Measurements from ENCODE around the gene SLC35D2. TPM values are rescaled to one million over a fixed set of nuclear protein-coding genes. Genes with fewer than 3 reads are reported as not detected.

Gene SLC35D2
- total RNA-seq, 3 donors from 2014 or later (not counting 1 experiment from before 2014, with no cell fraction given), result 13.4 to 18.9 (median 17.3) TPM

- Histone ChIP-seq H3K27ac (ENCODE audit: low read length) (peak within 1 kb of the TSS; percentile 91), H3K4me1 (ENCODE audit: control insufficient read depth, insufficient read depth, low read length) (peaks cover 35% of the 10 kb centered on the region), H3K27me3 (ENCODE audit: control insufficient read depth, insufficient read depth, low read length) (no peaks in the 10 kb centered on the region), H3K9me3 (ENCODE audit: control insufficient read depth, insufficient read depth, low read length) (no peaks in the 10 kb centered on the region), H3K4me3 (ENCODE audit: low read length) (peak within 1 kb of the TSS; percentile 86), H3K36me3 (ENCODE audit: control insufficient read depth, insufficient read depth, low read length) (no peaks in the 10 kb centered on the region)
- intact Hi-C loops (cut with micrococcal nuclease), result loop anchor here (1.0 to 10.0 kb wide), 4 partner anchors 31 to 914 kb away; partner anchors contain the start of gene SLC35D2
- ATAC-seq (peak; percentile 72 to 88 (median 80)), DNase-seq (peak; percentile 88 to 91)
- Mint-ChIP-seq H3K4me1 (peaks cover 27 to 32% of the 10 kb centered on the region in 2 donors), H3K27ac (peak within 1 kb of the TSS; percentile 92 to 97), H3K4me3 (peak within 1 kb of the TSS; percentile 90), H3K27me3 (ENCODE audit: low read depth in 2 of 2) (no peaks in the 10 kb centered on the region), H3K36me3 (no peaks in the 10 kb centered on the region), H3K9me3 (no peaks in the 10 kb centered on the region)
- under 1% methylated on average over 100 of the region's 100 CpGs for WGBS (ENCODE audit: insufficient coverage)
- TF ChIP-seq CTCF (IDR thresholded peaks at IDR 0.05), result no peak
Observed at GRCh38 chr9:96418083-96418919, 34.8 kb upstream of the SLC35D2 start, which contains the start of gene ZNF367. TSS of gene ZNF367 (minus strand) at chr9:96418370. CDS start at chr9:96418032, 338 bp downstream.

- TF ChIP-seq CTCF (IDR thresholded peaks at IDR 0.05), result no peak
- H3K36me3 Mint-ChIP-seq, result no peaks in the 10 kb centered on the region
- DNase-seq (peak in 1 of 2 donors; percentile 72), ATAC-seq (peak; percentile 2 to 7 (median 5))
- Histone ChIP-seq H3K27ac (ENCODE audit: low read length) (peak overlapping the region; percentile 91), H3K27me3 (ENCODE audit: control insufficient read depth, insufficient read depth, low read length) (no peaks in the 10 kb centered on the region), H3K4me1 (ENCODE audit: control insufficient read depth, insufficient read depth, low read length) (peaks cover 35% of the 10 kb centered on the region), H3K4me3 (ENCODE audit: low read length) (peak overlapping the region; percentile 86), H3K36me3 (ENCODE audit: control insufficient read depth, insufficient read depth, low read length) (no peaks in the 10 kb centered on the region), H3K9me3 (ENCODE audit: control insufficient read depth, insufficient read depth, low read length) (no peaks in the 10 kb centered on the region)
- H3K9me3 Mint-ChIP-seq, result no peaks in the 10 kb centered on the region
- peaks cover 31 to 35% of the 10 kb centered on the region in 2 donors for H3K4me1 Mint-ChIP-seq
- WGBS (ENCODE audit: insufficient coverage), result under 1% methylated on average over 62 of the region's 62 CpGs
- H3K27ac Mint-ChIP-seq, result peak overlapping the region; percentile 92 to 97
- H3K4me3 Mint-ChIP-seq, result peak overlapping the region; percentile 90
- H3K27me3 Mint-ChIP-seq (ENCODE audit: low read depth in 2 of 2), result no peaks in the 10 kb centered on the region
- intact Hi-C loops (cut with micrococcal nuclease), result loop anchor here (1.0 to 10.0 kb wide), 5 partner anchors 32 to 1691 kb away; partner anchors contain the start of genes AOPEP and SLC35D2
Observed at GRCh38 chr9:96417661-96418082, 34.2 kb upstream of the SLC35D2 start.

- TF ChIP-seq CTCF (IDR thresholded peaks at IDR 0.05), result no peak
- Histone ChIP-seq H3K4me1 (ENCODE audit: control insufficient read depth, insufficient read depth, low read length) (peaks cover 35% of the 10 kb centered on the region), H3K36me3 (ENCODE audit: control insufficient read depth, insufficient read depth, low read length) (no peaks in the 10 kb centered on the region), H3K27ac (ENCODE audit: low read length) (peak overlapping the region; percentile 88), H3K4me3 (ENCODE audit: low read length) (peak overlapping the region; percentile 80), H3K9me3 (ENCODE audit: control insufficient read depth, insufficient read depth, low read length) (no peaks in the 10 kb centered on the region), H3K27me3 (ENCODE audit: control insufficient read depth, insufficient read depth, low read length) (no peaks in the 10 kb centered on the region)
- H3K9me3 Mint-ChIP-seq, result no peaks in the 10 kb centered on the region
- intact Hi-C loops (cut with micrococcal nuclease), result loop anchor here (2.0 to 10.0 kb wide), 4 partner anchors 35 to 1690 kb away; partner anchors contain the start of genes AOPEP and SLC35D2
- peak overlapping the region; percentile 90 for H3K4me3 Mint-ChIP-seq
- WGBS (ENCODE audit: insufficient coverage), result under 1% methylated on average over 50 of the region's 50 CpGs
- H3K36me3 Mint-ChIP-seq, result no peaks in the 10 kb centered on the region
- ATAC-seq, result peak; percentile 29 to 40 (median 32)
- H3K4me1 Mint-ChIP-seq, result peaks cover 31 to 35% of the 10 kb centered on the region in 2 donors
- peak overlapping the region; percentile 92 to 97 for H3K27ac Mint-ChIP-seq
- H3K27me3 Mint-ChIP-seq (ENCODE audit: low read depth in 2 of 2), result no peaks in the 10 kb centered on the region
- DNase-seq, result peak; percentile 90 to 94
Observed at GRCh38 chr9:96417051-96417586, 33.6 kb upstream of the SLC35D2 start.
